Adrenal gland (tissue), 5 donors: ENCODE results near the gene STC2.

Experiments used
- POLR2A ChIP-seq, 2 donors: fragments of 450-650 bp; IDR thresholded peaks; one replicate each; pipeline ENCODE4 v1.6.1; 2017; ENCODE audit warnings: antibody characterized with exemption in 2 of 2, mild to moderate bottlenecking in 2 of 2, moderate library complexity in 1 of 2
- TF ChIP-seq, protein P1 (sequence below), 6 experiments: fragments of 450-650 bp in 4 of 6; fragments of 200-600 bp in 2 of 6; sonication (generic) in 1 of 6; IDR thresholded peaks; 1 replicate in 5 of 6; 2 replicates in 1 of 6; pipeline versions ENCODE4 v1.5.1 to v1.8.0; 2016 to 2021; ENCODE audit warnings: antibody characterized with exemption in 6 of 6, mild to moderate bottlenecking in 2 of 6, moderate library complexity in 1 of 6
- donor health status: DM: no; HTN: no; CAD: no.

DNA sequence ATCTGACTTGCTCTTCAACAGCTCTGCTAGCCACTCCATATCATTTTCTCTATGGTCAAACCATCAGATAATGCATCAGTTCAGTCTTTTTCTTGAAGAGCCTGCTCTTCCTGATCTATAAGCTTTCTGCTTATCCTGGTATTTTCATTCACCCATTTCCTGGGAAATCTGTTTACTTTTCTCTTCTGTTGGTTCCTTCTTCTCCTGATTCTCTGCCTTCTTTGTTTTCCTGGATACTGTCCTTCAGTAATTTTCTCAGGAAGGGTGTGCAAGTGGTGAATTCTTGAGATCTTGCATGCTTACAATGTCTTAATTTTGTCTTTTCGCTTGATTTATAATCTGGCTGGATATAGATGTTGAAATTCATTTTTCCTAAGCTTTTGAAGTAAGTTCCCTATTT, 53.4 kb downstream of the STC2 start:
- TF ChIP-seq, protein P1, sequence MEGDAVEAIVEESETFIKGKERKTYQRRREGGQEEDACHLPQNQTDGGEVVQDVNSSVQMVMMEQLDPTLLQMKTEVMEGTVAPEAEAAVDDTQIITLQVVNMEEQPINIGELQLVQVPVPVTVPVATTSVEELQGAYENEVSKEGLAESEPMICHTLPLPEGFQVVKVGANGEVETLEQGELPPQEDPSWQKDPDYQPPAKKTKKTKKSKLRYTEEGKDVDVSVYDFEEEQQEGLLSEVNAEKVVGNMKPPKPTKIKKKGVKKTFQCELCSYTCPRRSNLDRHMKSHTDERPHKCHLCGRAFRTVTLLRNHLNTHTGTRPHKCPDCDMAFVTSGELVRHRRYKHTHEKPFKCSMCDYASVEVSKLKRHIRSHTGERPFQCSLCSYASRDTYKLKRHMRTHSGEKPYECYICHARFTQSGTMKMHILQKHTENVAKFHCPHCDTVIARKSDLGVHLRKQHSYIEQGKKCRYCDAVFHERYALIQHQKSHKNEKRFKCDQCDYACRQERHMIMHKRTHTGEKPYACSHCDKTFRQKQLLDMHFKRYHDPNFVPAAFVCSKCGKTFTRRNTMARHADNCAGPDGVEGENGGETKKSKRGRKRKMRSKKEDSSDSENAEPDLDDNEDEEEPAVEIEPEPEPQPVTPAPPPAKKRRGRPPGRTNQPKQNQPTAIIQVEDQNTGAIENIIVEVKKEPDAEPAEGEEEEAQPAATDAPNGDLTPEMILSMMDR (IDR thresholded peaks at IDR 0.05): no peak
- no peak for TF ChIP-seq POLR2A (IDR thresholded peaks at IDR 0.05)
